ENCODE results near the gene SLC43A2. TPM values are rescaled to one million over a fixed set of nuclear protein-coding genes. Genes with fewer than 3 reads are reported as not detected.

The SLC43A2 gene
- total and polyA plus RNA-seq, 10 of the 15 experiments (the other 5 are each of a cell fraction or from before 2014, with no cell fraction given): 0.03 to 14.0 (median 5.3) TPM

GRCh38 chr17:1644493-1645206, 16.0 kb upstream of the SLC43A2 start (continued):
- TF ChIP-seq ZBTB33 (IDR thresholded peaks at IDR 0.05): no peak
- no peak for TF ChIP-seq HDGF (IDR thresholded peaks at IDR 0.05)
- no peak for TF ChIP-seq POLR2AphosphoS2 (IDR thresholded peaks at IDR 0.05; ENCODE audit: low read depth, low read length)
- no peak for TF ChIP-seq SUZ12 (IDR thresholded peaks at IDR 0.05; ENCODE audit: unreplicated experiment)
- TF ChIP-seq WRNIP1 (IDR thresholded peaks at IDR 0.05; ENCODE audit: borderline replicate concordance, low read depth, low read length): no peak
- TF ChIP-seq RFX5 (IDR thresholded peaks at IDR 0.05; ENCODE audit: low read depth, low read length): no peak
- peak; percentile 81; the same call in 1 of the 2 replicates for TF ChIP-seq CBFB (IDR thresholded peaks at IDR 0.05; ENCODE audit: low read depth)
- no peak for TF ChIP-seq MEF2A (IDR thresholded peaks at IDR 0.05; ENCODE audit: insufficient read depth, low read depth, low read length)
- TF ChIP-seq, protein P1, sequence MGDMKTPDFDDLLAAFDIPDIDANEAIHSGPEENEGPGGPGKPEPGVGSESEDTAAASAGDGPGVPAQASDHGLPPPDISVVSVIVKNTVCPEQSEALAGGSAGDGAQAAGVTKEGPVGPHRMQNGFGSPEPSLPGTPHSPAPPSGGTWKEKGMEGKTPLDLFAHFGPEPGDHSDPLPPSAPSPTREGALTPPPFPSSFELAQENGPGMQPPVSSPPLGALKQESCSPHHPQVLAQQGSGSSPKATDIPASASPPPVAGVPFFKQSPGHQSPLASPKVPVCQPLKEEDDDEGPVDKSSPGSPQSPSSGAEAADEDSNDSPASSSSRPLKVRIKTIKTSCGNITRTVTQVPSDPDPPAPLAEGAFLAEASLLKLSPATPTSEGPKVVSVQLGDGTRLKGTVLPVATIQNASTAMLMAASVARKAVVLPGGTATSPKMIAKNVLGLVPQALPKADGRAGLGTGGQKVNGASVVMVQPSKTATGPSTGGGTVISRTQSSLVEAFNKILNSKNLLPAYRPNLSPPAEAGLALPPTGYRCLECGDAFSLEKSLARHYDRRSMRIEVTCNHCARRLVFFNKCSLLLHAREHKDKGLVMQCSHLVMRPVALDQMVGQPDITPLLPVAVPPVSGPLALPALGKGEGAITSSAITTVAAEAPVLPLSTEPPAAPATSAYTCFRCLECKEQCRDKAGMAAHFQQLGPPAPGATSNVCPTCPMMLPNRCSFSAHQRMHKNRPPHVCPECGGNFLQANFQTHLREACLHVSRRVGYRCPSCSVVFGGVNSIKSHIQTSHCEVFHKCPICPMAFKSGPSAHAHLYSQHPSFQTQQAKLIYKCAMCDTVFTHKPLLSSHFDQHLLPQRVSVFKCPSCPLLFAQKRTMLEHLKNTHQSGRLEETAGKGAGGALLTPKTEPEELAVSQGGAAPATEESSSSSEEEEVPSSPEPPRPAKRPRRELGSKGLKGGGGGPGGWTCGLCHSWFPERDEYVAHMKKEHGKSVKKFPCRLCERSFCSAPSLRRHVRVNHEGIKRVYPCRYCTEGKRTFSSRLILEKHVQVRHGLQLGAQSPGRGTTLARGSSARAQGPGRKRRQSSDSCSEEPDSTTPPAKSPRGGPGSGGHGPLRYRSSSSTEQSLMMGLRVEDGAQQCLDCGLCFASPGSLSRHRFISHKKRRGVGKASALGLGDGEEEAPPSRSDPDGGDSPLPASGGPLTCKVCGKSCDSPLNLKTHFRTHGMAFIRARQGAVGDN (IDR thresholded peaks at IDR 0.05): peak; percentile 43
- TF ChIP-seq E4F1 (IDR thresholded peaks at IDR 0.05; ENCODE audit: borderline replicate concordance, partially characterized antibody): no peak
- 0 out of 2 replicates have a peak, but pooled peaks have one; percentile 39 for TF ChIP-seq YY1 (IDR thresholded peaks at IDR 0.05; ENCODE audit: low read depth, low read length)
- TF ChIP-seq, protein P2, sequence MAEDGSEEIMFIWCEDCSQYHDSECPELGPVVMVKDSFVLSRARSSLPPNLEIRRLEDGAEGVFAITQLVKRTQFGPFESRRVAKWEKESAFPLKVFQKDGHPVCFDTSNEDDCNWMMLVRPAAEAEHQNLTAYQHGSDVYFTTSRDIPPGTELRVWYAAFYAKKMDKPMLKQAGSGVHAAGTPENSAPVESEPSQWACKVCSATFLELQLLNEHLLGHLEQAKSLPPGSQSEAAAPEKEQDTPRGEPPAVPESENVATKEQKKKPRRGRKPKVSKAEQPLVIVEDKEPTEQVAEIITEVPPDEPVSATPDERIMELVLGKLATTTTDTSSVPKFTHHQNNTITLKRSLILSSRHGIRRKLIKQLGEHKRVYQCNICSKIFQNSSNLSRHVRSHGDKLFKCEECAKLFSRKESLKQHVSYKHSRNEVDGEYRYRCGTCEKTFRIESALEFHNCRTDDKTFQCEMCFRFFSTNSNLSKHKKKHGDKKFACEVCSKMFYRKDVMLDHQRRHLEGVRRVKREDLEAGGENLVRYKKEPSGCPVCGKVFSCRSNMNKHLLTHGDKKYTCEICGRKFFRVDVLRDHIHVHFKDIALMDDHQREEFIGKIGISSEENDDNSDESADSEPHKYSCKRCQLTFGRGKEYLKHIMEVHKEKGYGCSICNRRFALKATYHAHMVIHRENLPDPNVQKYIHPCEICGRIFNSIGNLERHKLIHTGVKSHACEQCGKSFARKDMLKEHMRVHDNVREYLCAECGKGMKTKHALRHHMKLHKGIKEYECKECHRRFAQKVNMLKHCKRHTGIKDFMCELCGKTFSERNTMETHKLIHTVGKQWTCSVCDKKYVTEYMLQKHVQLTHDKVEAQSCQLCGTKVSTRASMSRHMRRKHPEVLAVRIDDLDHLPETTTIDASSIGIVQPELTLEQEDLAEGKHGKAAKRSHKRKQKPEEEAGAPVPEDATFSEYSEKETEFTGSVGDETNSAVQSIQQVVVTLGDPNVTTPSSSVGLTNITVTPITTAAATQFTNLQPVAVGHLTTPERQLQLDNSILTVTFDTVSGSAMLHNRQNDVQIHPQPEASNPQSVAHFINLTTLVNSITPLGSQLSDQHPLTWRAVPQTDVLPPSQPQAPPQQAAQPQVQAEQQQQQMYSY (CRISPR knock-in tag; IDR thresholded peaks at IDR 0.05): no peak
- TF ChIP-seq SPI1 (IDR thresholded peaks at IDR 0.05; ENCODE audit: borderline replicate concordance, insufficient read depth, low read depth, low read length): peak; percentile 68; the same call in 1 of the 2 replicates
- no peak for TF ChIP-seq NKRF (conservative IDR thresholded peaks at IDR 0.05)
- no peak for TF ChIP-seq POLR2A (IDR thresholded peaks at IDR 0.05; ENCODE audit: low read depth, low read length)

Measured in GM12878 (cell line).